GM21825 (cell line): ENCODE measurements around the gene BAHCC1.

Experiments
- ATAC-seq: cut with Tn5 transposase; IDR thresholded peaks from one replicate; pipeline ENCODE4 v1.9.1; 2021; ENCODE audit warnings: mild to moderate bottlenecking, moderate library complexity; ENCODE audit not compliant: unreplicated experiment

The BAHCC1 gene

GRCh38 chr17:81385320-81386111 lies 9.7 kb upstream of the BAHCC1 start:
- no peak for ATAC-seq

- ATAC-seq: no peak
These were observed 9.1 kb upstream of the BAHCC1 start for GRCh38 chr17:81386141-81386645.

- ATAC-seq: no peak
These were observed 8.6 kb upstream of the BAHCC1 start for GRCh38 chr17:81386646-81387099.

- no peak for ATAC-seq
These were observed 7.9 kb upstream of the BAHCC1 start for GRCh38 chr17:81387100-81388090.

- ATAC-seq: no peak
These were observed 7.1 kb upstream of the BAHCC1 start for GRCh38 chr17:81388091-81388611.

GRCh38 chr17:81388612-81389367 lies 6.5 kb upstream of the BAHCC1 start:
- no peak for ATAC-seq

- no peak for ATAC-seq
These were observed 5.7 kb upstream of the BAHCC1 start for GRCh38 chr17:81389585-81389984.

- no peak for ATAC-seq
These were observed 5.0 kb upstream of the BAHCC1 start for GRCh38 chr17:81390029-81390872.

GRCh38 chr17:81390873-81391255 lies 4.4 kb upstream of the BAHCC1 start:
- ATAC-seq: no peak

- ATAC-seq: no peak
These were observed 3.8 kb upstream of the BAHCC1 start for GRCh38 chr17:81391293-81391935.

- ATAC-seq: no peak
These were observed 3.0 kb upstream of the BAHCC1 start for GRCh38 chr17:81391936-81392908.

GRCh38 chr17:81392909-81393654 lies 2.2 kb upstream of the BAHCC1 start:
- no peak for ATAC-seq

- no peak for ATAC-seq
These were observed 1.4 kb upstream of the BAHCC1 start for GRCh38 chr17:81393684-81394376.

- ATAC-seq: no peak
These were observed 808 bp upstream of the BAHCC1 start for GRCh38 chr17:81394377-81394920.

- ATAC-seq: no peak
These were observed 482 bp downstream of the BAHCC1 start for GRCh38 chr17:81395600-81396277.

GRCh38 chr17:81396278-81396721 lies 1.0 kb downstream of the BAHCC1 start:
- ATAC-seq: no peak
